ENCODE results near the gene KCNB1. TPM values are rescaled to one million over a fixed set of nuclear protein-coding genes. Genes with fewer than 3 reads are reported as not detected.

Gene KCNB1
- total RNA-seq, 1 experiment from 2014 or later: not detected

- Mint-ChIP-seq H3K4me3 (ENCODE audit: low read depth, unreplicated experiment) (no peak overlapping the region), H3K27ac (ENCODE audit: unreplicated experiment) (no peak overlapping the region), H3K27me3 (ENCODE audit: unreplicated experiment) (peaks cover 85% of the 10 kb centered on the region), H3K36me3 (ENCODE audit: insufficient read depth, unreplicated experiment) (no peaks in the 10 kb centered on the region), H3K9me3 (ENCODE audit: low read depth, unreplicated experiment) (peaks cover 4% of the 10 kb centered on the region), H3K4me1 (ENCODE audit: low read depth, unreplicated experiment) (no peaks in the 10 kb centered on the region)
- CTCF ChIA-PET: no interaction called here
- no TSS peak for BruUV-seq (replicated peaks)
- TF ChIP-seq, protein P1, sequence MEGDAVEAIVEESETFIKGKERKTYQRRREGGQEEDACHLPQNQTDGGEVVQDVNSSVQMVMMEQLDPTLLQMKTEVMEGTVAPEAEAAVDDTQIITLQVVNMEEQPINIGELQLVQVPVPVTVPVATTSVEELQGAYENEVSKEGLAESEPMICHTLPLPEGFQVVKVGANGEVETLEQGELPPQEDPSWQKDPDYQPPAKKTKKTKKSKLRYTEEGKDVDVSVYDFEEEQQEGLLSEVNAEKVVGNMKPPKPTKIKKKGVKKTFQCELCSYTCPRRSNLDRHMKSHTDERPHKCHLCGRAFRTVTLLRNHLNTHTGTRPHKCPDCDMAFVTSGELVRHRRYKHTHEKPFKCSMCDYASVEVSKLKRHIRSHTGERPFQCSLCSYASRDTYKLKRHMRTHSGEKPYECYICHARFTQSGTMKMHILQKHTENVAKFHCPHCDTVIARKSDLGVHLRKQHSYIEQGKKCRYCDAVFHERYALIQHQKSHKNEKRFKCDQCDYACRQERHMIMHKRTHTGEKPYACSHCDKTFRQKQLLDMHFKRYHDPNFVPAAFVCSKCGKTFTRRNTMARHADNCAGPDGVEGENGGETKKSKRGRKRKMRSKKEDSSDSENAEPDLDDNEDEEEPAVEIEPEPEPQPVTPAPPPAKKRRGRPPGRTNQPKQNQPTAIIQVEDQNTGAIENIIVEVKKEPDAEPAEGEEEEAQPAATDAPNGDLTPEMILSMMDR (IDR thresholded peaks at IDR 0.05; ENCODE audit: unreplicated experiment): no peak
- intact Hi-C loops (cut with micrococcal nuclease; ENCODE audit: unreplicated experiment): no loop called here
- no peak for DNase-seq
These were observed 83.1 kb downstream of the KCNB1 start for GRCh38 chr20:49399329-49399728.

- CTCF ChIA-PET: no interaction called here
- no peaks in the 10 kb centered on the region for H3K36me3 Mint-ChIP-seq (ENCODE audit: insufficient read depth, unreplicated experiment)
These were observed 83.9 kb downstream of the KCNB1 start for GRCh38 chr20:49398401-49399144.

DNA sequence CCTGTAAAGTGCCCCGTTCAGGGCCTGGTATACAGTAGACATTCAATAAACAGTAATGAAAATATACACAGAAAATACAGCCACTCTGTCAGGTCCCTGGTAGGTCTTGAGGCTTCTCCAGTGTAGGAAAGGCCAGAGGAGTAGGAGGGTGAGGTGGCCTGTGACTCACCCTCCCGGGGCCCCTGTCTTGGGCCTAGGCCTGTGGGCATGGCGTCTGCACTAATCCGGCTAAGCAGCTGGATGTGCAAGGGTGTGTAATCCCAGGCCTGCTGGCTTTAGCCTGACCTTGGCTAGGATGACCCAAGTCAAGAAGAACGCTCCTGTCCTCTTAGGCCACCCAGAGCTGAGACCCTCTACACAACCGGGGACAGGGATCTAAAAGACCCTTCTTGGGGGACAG, 84.9 kb downstream of the KCNB1 start:
- no peak overlapping the region for H3K4me3 Mint-ChIP-seq (ENCODE audit: low read depth, unreplicated experiment)
- peaks cover 7% of the 10 kb centered on the region for H3K4me1 Mint-ChIP-seq (ENCODE audit: low read depth, unreplicated experiment)
- intact Hi-C loops (cut with micrococcal nuclease; ENCODE audit: unreplicated experiment): no loop called here
- DNase-seq: no peak
- CTCF ChIA-PET: interaction anchor here (0.6 to 3.6 kb wide), 4 partner anchors 10 to 118 kb away, joined by 3 to 12 read pairs (median 4); no protein-coding TSS in a partner anchor
- H3K36me3 Mint-ChIP-seq (ENCODE audit: insufficient read depth, unreplicated experiment): no peaks in the 10 kb centered on the region
- BruUV-seq (replicated peaks): no TSS peak
- peaks cover 85% of the 10 kb centered on the region for H3K27me3 Mint-ChIP-seq (ENCODE audit: unreplicated experiment)
- H3K27ac Mint-ChIP-seq (ENCODE audit: unreplicated experiment): no peak overlapping the region
- TF ChIP-seq, protein P1 (IDR thresholded peaks at IDR 0.05; ENCODE audit: unreplicated experiment): no peak
- peaks cover 4% of the 10 kb centered on the region for H3K9me3 Mint-ChIP-seq (ENCODE audit: low read depth, unreplicated experiment)

More at GRCh38 chr20:49398401-49399144, 83.9 kb downstream of the KCNB1 start:
- Mint-ChIP-seq H3K27ac (ENCODE audit: unreplicated experiment) (no peak overlapping the region), H3K4me3 (ENCODE audit: low read depth, unreplicated experiment) (no peak overlapping the region), H3K9me3 (ENCODE audit: low read depth, unreplicated experiment) (peaks cover 4% of the 10 kb centered on the region), H3K4me1 (ENCODE audit: low read depth, unreplicated experiment) (no peaks in the 10 kb centered on the region), H3K27me3 (ENCODE audit: unreplicated experiment) (peaks cover 85% of the 10 kb centered on the region)
- no peak for DNase-seq
- TF ChIP-seq, protein P1 (IDR thresholded peaks at IDR 0.05; ENCODE audit: unreplicated experiment): no peak
- no TSS peak for BruUV-seq (replicated peaks)
- intact Hi-C loops (cut with micrococcal nuclease; ENCODE audit: unreplicated experiment): no loop called here

GRCh38 chr20:49396230-49396629, 86.2 kb downstream of the KCNB1 start:
- CTCF ChIA-PET: interaction anchor here (0.9 to 3.6 kb wide), 3 partner anchors 12 to 88 kb away, joined by 3 to 12 read pairs (median 6); no protein-coding TSS in a partner anchor
- H3K4me3 Mint-ChIP-seq (ENCODE audit: low read depth, unreplicated experiment): no peak overlapping the region

More at GRCh38 chr20:49396230-49396629, 86.2 kb downstream of the KCNB1 start:
- H3K27me3 Mint-ChIP-seq (ENCODE audit: unreplicated experiment): peaks cover 85% of the 10 kb centered on the region
- H3K4me1 Mint-ChIP-seq (ENCODE audit: low read depth, unreplicated experiment): peaks cover 7% of the 10 kb centered on the region
- no peak overlapping the region for H3K27ac Mint-ChIP-seq (ENCODE audit: unreplicated experiment)
- TF ChIP-seq, protein P1 (IDR thresholded peaks at IDR 0.05; ENCODE audit: unreplicated experiment): no peak
- no TSS peak for BruUV-seq (replicated peaks)
- no peak for DNase-seq
- no peaks in the 10 kb centered on the region for H3K36me3 Mint-ChIP-seq (ENCODE audit: insufficient read depth, unreplicated experiment)
- H3K9me3 Mint-ChIP-seq (ENCODE audit: low read depth, unreplicated experiment): no peaks in the 10 kb centered on the region
- intact Hi-C loops (cut with micrococcal nuclease; ENCODE audit: unreplicated experiment): no loop called here

Measured in Calu3 (cell line).